K562 (cell line): ENCODE data around the gene PPP4C. TPM values are rescaled to one million over a fixed set of nuclear protein-coding genes. Genes with fewer than 3 reads are reported as not detected.

Experiments
- ARID3A ChIP-seq: IDR thresholded peaks from 2 replicates; pipeline ENCODE4 v1.6.1; 2012; ENCODE audit warnings: low read depth, low read length, improper control_type of control experiment, borderline replicate concordance
- FOXO4 ChIP-seq: fragments of 450-650 bp; formaldehyde crosslinking; IDR thresholded peaks from 2 replicates; pipeline ENCODE4 v1.4.0; 2020; ENCODE audit warnings: mild to moderate bottlenecking, moderate library complexity
- HBP1 ChIP-seq: fragments of 450-650 bp; formaldehyde crosslinking; IDR thresholded peaks from 2 replicates; pipeline ENCODE4 v1.4.0; 2022; ENCODE audit warnings: missing genetic modification characterization
- KAT7 ChIP-seq: sonication (generic); formaldehyde crosslinking; IDR thresholded peaks from 2 replicates; pipeline ENCODE4 v1.8.0; 2022; ENCODE audit warnings: missing genetic modification reagents, mild to moderate bottlenecking, borderline replicate concordance
- MAFF ChIP-seq: IDR thresholded peaks from 2 replicates; pipeline ENCODE4 v1.6.1; 2012; ENCODE audit warnings: low read length, improper control_type of control experiment
- MAFG ChIP-seq: fragments of 450-650 bp; conservative IDR thresholded peaks from 2 replicates; pipeline ENCODE4 v1.6.1; 2016; ENCODE audit warnings: missing genetic modification characterization, missing compliant biosample characterization
- MAFK ChIP-seq: IDR thresholded peaks from 2 replicates; pipeline ENCODE4 v1.6.1; 2011; ENCODE audit warnings: low read length, improper control_type of control experiment
- NCOA2 ChIP-seq, 2 experiments: fragments of 450-650 bp; IDR thresholded peaks; 2 replicates each; pipeline ENCODE4 v1.6.1; 2018; ENCODE audit warnings: mild to moderate bottlenecking in 2 of 2, moderate library complexity in 1 of 2; ENCODE audit not compliant: partially characterized antibody in 2 of 2
- NFE2 ChIP-seq: IDR thresholded peaks from 2 replicates; pipeline ENCODE4 v1.6.1; 2014; ENCODE audit warnings: antibody characterized with exemption, low read depth
- NFXL1 ChIP-seq: fragments of 450-650 bp; formaldehyde crosslinking; IDR thresholded peaks from 2 replicates; pipeline ENCODE4 v1.4.0; 2021; ENCODE audit warnings: mild to moderate bottlenecking
- RFX5 ChIP-seq: IDR thresholded peaks from 2 replicates; pipeline ENCODE4 v1.6.1; 2011; ENCODE audit warnings: low read depth, mild to moderate bottlenecking, improper control_type of control experiment, low read length
- ZNF134 ChIP-seq: fragments of 250-450 bp; sonication (Bioruptor Pico); conservative IDR thresholded peaks from 2 replicates; pipeline ENCODE4 v1.4.0; 2020
- ZNF282 ChIP-seq: sonication (generic); formaldehyde crosslinking; IDR thresholded peaks from 2 replicates; pipeline ENCODE4 v1.8.1; 2023; ENCODE audit warnings: missing genetic modification reagents
- ZNF316 ChIP-seq: fragments of 450-650 bp; IDR thresholded peaks from 2 replicates; pipeline ENCODE4 v1.6.1; 2016
- ZNF707 ChIP-seq: fragments of 250-450 bp; sonication (Bioruptor Pico); conservative IDR thresholded peaks from 2 replicates; pipeline ENCODE4 v1.8.0; 2022; ENCODE audit warnings: inconsistent platforms, mild to moderate bottlenecking, moderate library complexity
- polyA plus RNA-seq, 8 experiments: library from polyadenylated mRNA; depleted of rRNA in 4 of 8; stranded (reverse) in 5 of 8; unstranded in 3 of 8; fragments of >200 nt; fragmentation: Nextera tagmentation in 2 of 8; fragmentation: Illumina TruSeq in 1 of 8; extraction: Ambion mirVana in 2 of 8; extraction: Trizol in 1 of 8; gene quantifications; 2 replicates each; pipeline versions ENCODE4 v1.2.1 to v1.2.3, GENCODE V29; 2011 to 2014; ENCODE audit warnings: inconsistent platforms in 1 of 8, missing spikeins in 1 of 8
- total RNA-seq, 7 experiments: library from RNA; depleted of rRNA in 6 of 7; stranded (reverse); fragments of >200 nt in 6 of 7; fragmentation: Illumina TruSeq in 2 of 7; extraction: Trizol in 2 of 7; gene quantifications; 2 replicates each; pipeline versions ENCODE4 v1.2.1 to v1.2.3, GENCODE V29; 2011 to 2021; ENCODE audit warnings: low replicate concordance in 1 of 7

The PPP4C gene
- total and polyA plus RNA-seq, 9 of the 15 experiments (the other 6 are each of a cell fraction or from before 2014, with no cell fraction given), result 3.5 to 183 (median 131) TPM

- no peak for TF ChIP-seq HBP1
- TF ChIP-seq NCOA2 (IDR thresholded peaks at IDR 0.05; ENCODE audit: partially characterized antibody in 2 of 2), result no peak
- no peak for TF ChIP-seq ZNF282 (CRISPR knock-in tag)
- TF ChIP-seq ZNF707 (CRISPR knock-in tag), result no peak
- no peak for TF ChIP-seq ZNF134
- TF ChIP-seq ZNF316, result peak; percentile 93
- no peak for TF ChIP-seq FOXO4 (CRISPR knock-in tag)
- no peak for TF ChIP-seq KAT7 (CRISPR knock-in tag)
- no peak for TF ChIP-seq ARID3A
- TF ChIP-seq NFXL1 (CRISPR knock-in tag), result no peak
- TF ChIP-seq RFX5, result no peak
- 0 out of 2 replicates have a peak, but pooled peaks have one; percentile 8 for TF ChIP-seq NFE2
- peak; percentile 65 for TF ChIP-seq MAFK
- TF ChIP-seq MAFF, result peak; percentile 78
- peak; percentile 77 for TF ChIP-seq MAFG (tag)
Measured at GRCh38 chr16:30088237-30088831, 12.5 kb downstream of the PPP4C start (continued).
